WTC11 (cell line): ENCODE data around the gene SEMA4D. TPM values are rescaled to one million over a fixed set of nuclear protein-coding genes. Genes with fewer than 3 reads are reported as not detected.

Experiments
- ATAC-seq: fragments of 200-7000 bp; cut with Tn5 transposase; 2 replicates; pipeline ENCODE4 v1.10.0; 2021; ENCODE audit warnings: mild to moderate bottlenecking, moderate library complexity
- CTCF ChIA-PET: fragments of 300-600 bp; sonication (Branson Sonifier 250); formaldehyde crosslinking; loops from one replicate; lab custom pipeline; 2021; ENCODE audit warnings: antibody characterized with exemption; lab: Charles Lee
- POLR2A ChIA-PET: fragments of 350-600 bp; sonication (Branson Sonifier 250); formaldehyde crosslinking; loops from one replicate; lab custom pipeline; 2021; ENCODE audit warnings: antibody characterized with exemption; lab: Charles Lee
- DNase-seq: peaks from one replicate; pipeline ENCODE4 v3.0.0; 2021; ENCODE audit warnings: low spot score
- H3K27ac Mint-ChIP-seq: 2 replicates; pipeline ENCODE4 v1.8.0; 2021; ENCODE audit warnings: mixed read lengths
- H3K27me3 Mint-ChIP-seq: 2 replicates; pipeline ENCODE4 v1.8.0; 2021; ENCODE audit warnings: low read depth, mild to moderate bottlenecking, moderate library complexity, mixed read lengths
- H3K36me3 Mint-ChIP-seq: 2 replicates; pipeline ENCODE4 v1.8.0; 2021; ENCODE audit warnings: mixed read lengths
- H3K4me1 Mint-ChIP-seq: 2 replicates; pipeline ENCODE4 v1.8.0; 2022; ENCODE audit warnings: mixed read lengths
- H3K4me3 Mint-ChIP-seq: 2 replicates; pipeline ENCODE4 v1.8.0; 2021; ENCODE audit warnings: mild to moderate bottlenecking, moderate library complexity, mixed read lengths
- H3K9me3 Mint-ChIP-seq: 2 replicates; pipeline ENCODE4 v1.8.0; 2021; ENCODE audit warnings: mixed read lengths
- ATF1 ChIP-seq: sonication (generic); formaldehyde crosslinking; IDR thresholded peaks from 2 replicates; pipeline ENCODE4 v1.8.1; 2023; ENCODE audit warnings: mild to moderate bottlenecking, moderate library complexity, missing genetic modification reagents
- CREB1 ChIP-seq: sonication (generic); formaldehyde crosslinking; IDR thresholded peaks from 2 replicates; pipeline ENCODE4 v1.8.0; 2023; ENCODE audit warnings: mild to moderate bottlenecking, missing genetic modification reagents
- FOXJ3 ChIP-seq: sonication (generic); formaldehyde crosslinking; IDR thresholded peaks from 2 replicates; pipeline ENCODE4 v1.9.0; 2021; ENCODE audit warnings: missing genetic modification reagents, mild to moderate bottlenecking, borderline replicate concordance
- FOXK1 ChIP-seq: sonication (generic); formaldehyde crosslinking; IDR thresholded peaks from 2 replicates; pipeline ENCODE4 v1.8.0; 2022; ENCODE audit warnings: mild to moderate bottlenecking, moderate library complexity, missing genetic modification reagents
- JUN ChIP-seq: sonication (generic); formaldehyde crosslinking; IDR thresholded peaks from 2 replicates; pipeline ENCODE4 v1.8.0; 2023; ENCODE audit warnings: mild to moderate bottlenecking, missing genetic modification reagents
- NFE2L1 ChIP-seq: sonication (generic); formaldehyde crosslinking; IDR thresholded peaks from 2 replicates; pipeline ENCODE4 v1.8.1; 2023; ENCODE audit warnings: missing genetic modification reagents
- NFYB ChIP-seq: sonication (generic); formaldehyde crosslinking; conservative IDR thresholded peaks from 2 replicates; pipeline ENCODE4 v1.8.0; 2022; ENCODE audit warnings: low read depth, missing genetic modification reagents
- NR1H2 ChIP-seq: sonication (generic); formaldehyde crosslinking; IDR thresholded peaks from 2 replicates; pipeline ENCODE4 v1.9.0; 2021; ENCODE audit warnings: mild to moderate bottlenecking, moderate library complexity, missing genetic modification reagents
- NR2C2 ChIP-seq: sonication (generic); formaldehyde crosslinking; IDR thresholded peaks from 2 replicates; pipeline ENCODE4 v1.8.0; 2022; ENCODE audit warnings: mild to moderate bottlenecking, missing genetic modification reagents
- NR3C1 ChIP-seq: sonication (generic); formaldehyde crosslinking; conservative IDR thresholded peaks from 2 replicates; pipeline ENCODE4 v1.8.1; 2023; ENCODE audit warnings: low read depth, mild to moderate bottlenecking, missing genetic modification reagents
- RELA ChIP-seq: sonication (generic); formaldehyde crosslinking; IDR thresholded peaks from 2 replicates; pipeline ENCODE4 v1.8.1; 2022; ENCODE audit warnings: missing genetic modification reagents, mild to moderate bottlenecking, borderline replicate concordance
- SMAD3 ChIP-seq: sonication (generic); formaldehyde crosslinking; IDR thresholded peaks from 2 replicates; pipeline ENCODE4 v1.8.0; 2022; ENCODE audit warnings: missing genetic modification reagents, mild to moderate bottlenecking, borderline replicate concordance
- SP1 ChIP-seq: sonication (generic); formaldehyde crosslinking; conservative IDR thresholded peaks from 2 replicates; pipeline ENCODE4 v1.8.1; 2022; ENCODE audit warnings: missing genetic modification reagents
- TCF7 ChIP-seq: sonication (generic); formaldehyde crosslinking; IDR thresholded peaks from 2 replicates; pipeline ENCODE4 v1.8.0; 2022; ENCODE audit warnings: mild to moderate bottlenecking, low read depth, missing genetic modification reagents, moderate library complexity
- ZNF121 ChIP-seq: sonication (generic); formaldehyde crosslinking; IDR thresholded peaks from 2 replicates; pipeline ENCODE4 v1.8.0; 2023; ENCODE audit warnings: missing genetic modification reagents
- ZNF219 ChIP-seq: sonication (generic); formaldehyde crosslinking; IDR thresholded peaks from 2 replicates; pipeline ENCODE4 v1.8.0; 2023; ENCODE audit warnings: missing genetic modification reagents, mild to moderate bottlenecking, borderline replicate concordance
- ZNF423 ChIP-seq: fragments of 250-450 bp; sonication (Bioruptor Pico); IDR thresholded peaks from 2 replicates; pipeline ENCODE4 v2.1.2; 2022; ENCODE audit warnings: mild to moderate bottlenecking, moderate library complexity
- ZNF671 ChIP-seq: fragments of 250-450 bp; sonication (Bioruptor Pico); IDR thresholded peaks from 2 replicates; pipeline ENCODE4 v1.8.0; 2021; ENCODE audit warnings: mild to moderate bottlenecking
- total RNA-seq: library from RNA; stranded (reverse); gene quantifications from 3 replicates; pipeline ENCODE4 v1.2.3, GENCODE V29; 2021
- TF ChIP-seq, protein P1 (sequence below): fragments of 250-450 bp; sonication (Bioruptor Pico); IDR thresholded peaks from 2 replicates; pipeline ENCODE4 v1.9.0; 2021; ENCODE audit warnings: mild to moderate bottlenecking
- TF ChIP-seq, protein P2 (sequence below): sonication (generic); formaldehyde crosslinking; IDR thresholded peaks from 2 replicates; pipeline ENCODE4 v1.8.1; 2023; ENCODE audit warnings: mild to moderate bottlenecking, missing genetic modification reagents
- TF ChIP-seq, protein P3 (sequence below): sonication (generic); formaldehyde crosslinking; IDR thresholded peaks from 2 replicates; pipeline ENCODE4 v1.8.1; 2023; ENCODE audit warnings: mild to moderate bottlenecking, missing genetic modification reagents
- TF ChIP-seq, protein P4 (sequence below): sonication (generic); formaldehyde crosslinking; IDR thresholded peaks from 2 replicates; pipeline ENCODE4 v1.8.1; 2022; ENCODE audit warnings: low read depth, missing genetic modification reagents, borderline replicate concordance
- TF ChIP-seq, protein P5 (sequence below): sonication (generic); formaldehyde crosslinking; IDR thresholded peaks from 2 replicates; pipeline ENCODE4 v1.8.1; 2022; ENCODE audit warnings: missing genetic modification reagents, borderline replicate concordance
- TF ChIP-seq, protein P6 (sequence below): sonication (generic); formaldehyde crosslinking; conservative IDR thresholded peaks from 2 replicates; pipeline ENCODE4 v1.8.1; 2022; ENCODE audit warnings: mild to moderate bottlenecking, missing genetic modification reagents
- TF ChIP-seq, protein P7 (sequence below): fragments of 250-450 bp; sonication (Bioruptor Pico); conservative IDR thresholded peaks from 2 replicates; pipeline ENCODE4 v1.9.0; 2021; ENCODE audit warnings: mild to moderate bottlenecking

SEMA4D gene
- total RNA-seq, 1 experiment from 2014 or later = 67.8 TPM

DNA sequence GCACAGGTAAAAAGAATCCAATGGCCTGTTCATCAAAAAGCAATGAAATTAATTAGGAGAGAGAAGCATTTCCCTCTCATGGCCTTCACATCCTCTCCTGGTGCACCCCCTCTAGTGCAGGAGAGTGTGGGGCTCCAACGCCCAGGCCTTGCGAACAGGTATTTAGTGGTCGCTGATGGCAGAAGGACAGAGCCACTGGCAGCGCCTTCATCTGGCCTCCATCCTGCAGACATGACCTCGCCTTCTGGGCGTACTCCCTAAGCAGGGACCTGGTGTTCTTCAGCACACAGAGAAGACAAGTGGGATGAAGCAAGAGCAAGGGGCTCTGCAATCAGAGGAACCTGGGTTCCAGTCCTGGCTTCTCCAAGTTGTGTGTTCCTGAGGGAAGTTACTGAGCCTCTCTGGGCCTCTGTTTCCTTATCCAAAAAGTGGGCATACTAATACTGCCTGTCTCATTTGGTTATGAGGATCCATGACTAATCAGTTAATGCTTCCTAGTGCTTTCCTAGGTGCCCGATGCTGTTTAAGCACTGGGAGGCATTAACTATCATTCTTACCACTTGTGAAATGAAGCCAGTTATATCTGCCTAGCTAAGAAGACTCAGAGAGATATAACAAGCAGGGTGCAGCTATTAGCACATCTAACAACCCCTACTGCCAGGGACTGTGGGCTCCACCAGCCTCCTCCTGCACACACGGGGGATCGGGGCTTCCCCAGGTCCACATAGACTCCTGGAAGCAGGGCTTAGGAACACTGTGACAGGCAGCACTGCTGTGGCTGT, 77.3 kb downstream of the SEMA4D start:
- ChIA-PET POLR2A (no interaction called here), CTCF (no interaction called here)

DNA sequence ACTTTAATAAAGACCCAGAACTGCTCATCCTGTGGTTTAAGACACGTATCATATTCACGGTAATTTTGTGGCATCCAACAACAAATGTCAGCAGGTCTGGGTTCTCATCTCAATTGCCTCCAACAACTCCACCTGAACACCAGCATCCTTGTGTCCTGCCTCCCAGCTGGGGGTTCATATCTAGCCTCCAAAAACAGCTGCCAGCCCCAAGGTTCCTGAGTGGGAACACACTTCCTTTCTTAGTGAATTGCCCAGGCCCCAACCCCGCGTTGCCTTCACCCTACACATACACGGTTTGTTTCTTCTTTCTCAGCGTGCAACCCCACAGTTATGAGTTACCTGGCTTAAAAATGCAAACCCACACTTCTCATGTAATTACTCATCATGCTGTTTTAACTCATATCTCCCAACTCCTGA, 77.9 kb downstream of the SEMA4D start:
- CTCF ChIA-PET = no interaction called here
- Mint-ChIP-seq H3K4me1 (peaks cover 2% of the 10 kb centered on the region; the same call in 1 of the 2 replicates), H3K4me3 (no peak overlapping the region), H3K9me3 (peaks cover 17% of the 10 kb centered on the region), H3K27me3 (no peaks in the 10 kb centered on the region), H3K27ac (no peak overlapping the region), H3K36me3 (peaks cover 29% of the 10 kb centered on the region)
- no peak for DNase-seq
- ATAC-seq = no peak
- POLR2A ChIA-PET = no interaction called here
- TF ChIP-seq, protein P1, sequence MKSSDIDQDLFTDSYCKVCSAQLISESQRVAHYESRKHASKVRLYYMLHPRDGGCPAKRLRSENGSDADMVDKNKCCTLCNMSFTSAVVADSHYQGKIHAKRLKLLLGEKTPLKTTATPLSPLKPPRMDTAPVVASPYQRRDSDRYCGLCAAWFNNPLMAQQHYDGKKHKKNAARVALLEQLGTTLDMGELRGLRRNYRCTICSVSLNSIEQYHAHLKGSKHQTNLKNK (CRISPR knock-in tag) = no peak
- TF ChIP-seq FOXJ3 (no peak), NR2C2 (CRISPR knock-in tag) (no peak), CREB1 (no peak), JUN (no peak), NR3C1 (CRISPR knock-in tag) (no peak), ZNF423 (CRISPR knock-in tag) (no peak), SMAD3 (CRISPR knock-in tag) (no peak)
- TF ChIP-seq, protein P2, sequence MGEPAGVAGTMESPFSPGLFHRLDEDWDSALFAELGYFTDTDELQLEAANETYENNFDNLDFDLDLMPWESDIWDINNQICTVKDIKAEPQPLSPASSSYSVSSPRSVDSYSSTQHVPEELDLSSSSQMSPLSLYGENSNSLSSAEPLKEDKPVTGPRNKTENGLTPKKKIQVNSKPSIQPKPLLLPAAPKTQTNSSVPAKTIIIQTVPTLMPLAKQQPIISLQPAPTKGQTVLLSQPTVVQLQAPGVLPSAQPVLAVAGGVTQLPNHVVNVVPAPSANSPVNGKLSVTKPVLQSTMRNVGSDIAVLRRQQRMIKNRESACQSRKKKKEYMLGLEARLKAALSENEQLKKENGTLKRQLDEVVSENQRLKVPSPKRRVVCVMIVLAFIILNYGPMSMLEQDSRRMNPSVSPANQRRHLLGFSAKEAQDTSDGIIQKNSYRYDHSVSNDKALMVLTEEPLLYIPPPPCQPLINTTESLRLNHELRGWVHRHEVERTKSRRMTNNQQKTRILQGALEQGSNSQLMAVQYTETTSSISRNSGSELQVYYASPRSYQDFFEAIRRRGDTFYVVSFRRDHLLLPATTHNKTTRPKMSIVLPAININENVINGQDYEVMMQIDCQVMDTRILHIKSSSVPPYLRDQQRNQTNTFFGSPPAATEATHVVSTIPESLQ (CRISPR knock-in tag) = no peak

More for the DNA sequence above, 77.3 kb downstream of the SEMA4D start:
- TF ChIP-seq, protein P3, sequence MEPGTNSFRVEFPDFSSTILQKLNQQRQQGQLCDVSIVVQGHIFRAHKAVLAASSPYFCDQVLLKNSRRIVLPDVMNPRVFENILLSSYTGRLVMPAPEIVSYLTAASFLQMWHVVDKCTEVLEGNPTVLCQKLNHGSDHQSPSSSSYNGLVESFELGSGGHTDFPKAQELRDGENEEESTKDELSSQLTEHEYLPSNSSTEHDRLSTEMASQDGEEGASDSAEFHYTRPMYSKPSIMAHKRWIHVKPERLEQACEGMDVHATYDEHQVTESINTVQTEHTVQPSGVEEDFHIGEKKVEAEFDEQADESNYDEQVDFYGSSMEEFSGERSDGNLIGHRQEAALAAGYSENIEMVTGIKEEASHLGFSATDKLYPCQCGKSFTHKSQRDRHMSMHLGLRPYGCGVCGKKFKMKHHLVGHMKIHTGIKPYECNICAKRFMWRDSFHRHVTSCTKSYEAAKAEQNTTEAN = no peak
- TF ChIP-seq ZNF219 (CRISPR knock-in tag) (no peak), NFYB (CRISPR knock-in tag) (no peak), NFE2L1 (CRISPR knock-in tag) (no peak), TCF7 (CRISPR knock-in tag) (no peak), NR1H2 (CRISPR knock-in tag) (no peak), RELA (CRISPR knock-in tag) (no peak), SP1 (CRISPR knock-in tag) (no peak), ZNF671 (no peak), FOXK1 (CRISPR knock-in tag) (no peak), ATF1 (CRISPR knock-in tag) (no peak), ZNF121 (CRISPR knock-in tag) (no peak)
- TF ChIP-seq, protein P4, sequence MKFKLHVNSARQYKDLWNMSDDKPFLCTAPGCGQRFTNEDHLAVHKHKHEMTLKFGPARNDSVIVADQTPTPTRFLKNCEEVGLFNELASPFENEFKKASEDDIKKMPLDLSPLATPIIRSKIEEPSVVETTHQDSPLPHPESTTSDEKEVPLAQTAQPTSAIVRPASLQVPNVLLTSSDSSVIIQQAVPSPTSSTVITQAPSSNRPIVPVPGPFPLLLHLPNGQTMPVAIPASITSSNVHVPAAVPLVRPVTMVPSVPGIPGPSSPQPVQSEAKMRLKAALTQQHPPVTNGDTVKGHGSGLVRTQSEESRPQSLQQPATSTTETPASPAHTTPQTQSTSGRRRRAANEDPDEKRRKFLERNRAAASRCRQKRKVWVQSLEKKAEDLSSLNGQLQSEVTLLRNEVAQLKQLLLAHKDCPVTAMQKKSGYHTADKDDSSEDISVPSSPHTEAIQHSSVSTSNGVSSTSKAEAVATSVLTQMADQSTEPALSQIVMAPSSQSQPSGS (CRISPR knock-in tag) = no peak
- TF ChIP-seq, protein P5, sequence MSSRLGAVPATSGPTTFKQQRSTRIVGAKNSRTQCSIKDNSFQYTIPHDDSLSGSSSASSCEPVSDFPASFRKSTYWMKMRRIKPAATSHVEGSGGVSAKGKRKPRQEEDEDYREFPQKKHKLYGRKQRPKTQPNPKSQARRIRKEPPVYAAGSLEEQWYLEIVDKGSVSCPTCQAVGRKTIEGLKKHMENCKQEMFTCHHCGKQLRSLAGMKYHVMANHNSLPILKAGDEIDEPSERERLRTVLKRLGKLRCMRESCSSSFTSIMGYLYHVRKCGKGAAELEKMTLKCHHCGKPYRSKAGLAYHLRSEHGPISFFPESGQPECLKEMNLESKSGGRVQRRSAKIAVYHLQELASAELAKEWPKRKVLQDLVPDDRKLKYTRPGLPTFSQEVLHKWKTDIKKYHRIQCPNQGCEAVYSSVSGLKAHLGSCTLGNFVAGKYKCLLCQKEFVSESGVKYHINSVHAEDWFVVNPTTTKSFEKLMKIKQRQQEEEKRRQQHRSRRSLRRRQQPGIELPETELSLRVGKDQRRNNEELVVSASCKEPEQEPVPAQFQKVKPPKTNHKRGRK (CRISPR knock-in tag) = no peak
- TF ChIP-seq, protein P6, sequence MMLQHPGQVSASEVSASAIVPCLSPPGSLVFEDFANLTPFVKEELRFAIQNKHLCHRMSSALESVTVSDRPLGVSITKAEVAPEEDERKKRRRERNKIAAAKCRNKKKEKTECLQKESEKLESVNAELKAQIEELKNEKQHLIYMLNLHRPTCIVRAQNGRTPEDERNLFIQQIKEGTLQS (CRISPR knock-in tag) = no peak
- TF ChIP-seq, protein P1 (CRISPR knock-in tag) = no peak
- TF ChIP-seq, protein P7, sequence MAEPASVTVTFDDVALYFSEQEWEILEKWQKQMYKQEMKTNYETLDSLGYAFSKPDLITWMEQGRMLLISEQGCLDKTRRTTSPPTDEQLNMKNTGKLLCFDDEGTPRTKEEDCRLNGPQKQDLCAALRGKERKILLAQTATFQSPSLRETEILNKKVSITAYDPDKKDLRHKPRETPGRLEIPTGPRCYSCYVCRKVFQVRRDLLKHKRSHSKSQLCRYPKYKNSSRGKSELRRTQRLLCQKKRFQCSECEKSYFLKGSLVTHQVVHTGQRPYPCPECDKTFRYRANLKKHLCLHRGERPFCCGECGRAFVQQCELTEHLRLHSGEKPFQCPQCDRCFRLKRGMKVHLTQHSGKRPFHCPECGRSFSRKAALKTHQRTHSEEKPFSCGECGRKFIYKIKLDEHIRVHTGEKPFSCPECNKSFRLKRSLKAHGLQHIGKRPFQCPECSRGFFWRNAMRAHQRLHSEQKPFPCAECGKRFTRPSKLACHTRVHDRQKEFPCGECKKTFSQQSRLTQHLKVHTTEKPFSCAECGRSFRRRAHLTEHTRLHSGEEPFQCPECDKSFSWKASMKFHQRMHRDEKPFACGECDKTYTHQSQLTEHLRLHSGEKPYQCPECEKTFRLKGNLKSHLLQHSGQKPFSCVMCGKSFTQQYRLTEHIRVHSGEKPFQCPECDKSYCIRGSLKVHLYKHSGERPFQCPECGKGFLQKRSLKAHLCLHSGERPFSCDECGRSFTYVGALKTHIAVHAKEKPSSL = no peak
- H3K27ac Mint-ChIP-seq = no peak overlapping the region
- H3K4me1 Mint-ChIP-seq = peaks cover 2% of the 10 kb centered on the region; the same call in 1 of the 2 replicates
- H3K36me3 Mint-ChIP-seq = peaks cover 29% of the 10 kb centered on the region
- peaks cover 17% of the 10 kb centered on the region for H3K9me3 Mint-ChIP-seq
- H3K27me3 Mint-ChIP-seq = no peaks in the 10 kb centered on the region
- DNase-seq (no peak), ATAC-seq (no peak)
- H3K4me3 Mint-ChIP-seq = no peak overlapping the region
